ENCODE data around the gene EFNA2. TPM values are rescaled to one million over a fixed set of nuclear protein-coding genes. Genes with fewer than 3 reads are reported as not detected.
A peak's percentile ranks its signal among the peaks of the same experiment; 100 is the strongest.

Gene EFNA2
- polyA plus RNA-seq, 1 experiment = not detected

DNA sequence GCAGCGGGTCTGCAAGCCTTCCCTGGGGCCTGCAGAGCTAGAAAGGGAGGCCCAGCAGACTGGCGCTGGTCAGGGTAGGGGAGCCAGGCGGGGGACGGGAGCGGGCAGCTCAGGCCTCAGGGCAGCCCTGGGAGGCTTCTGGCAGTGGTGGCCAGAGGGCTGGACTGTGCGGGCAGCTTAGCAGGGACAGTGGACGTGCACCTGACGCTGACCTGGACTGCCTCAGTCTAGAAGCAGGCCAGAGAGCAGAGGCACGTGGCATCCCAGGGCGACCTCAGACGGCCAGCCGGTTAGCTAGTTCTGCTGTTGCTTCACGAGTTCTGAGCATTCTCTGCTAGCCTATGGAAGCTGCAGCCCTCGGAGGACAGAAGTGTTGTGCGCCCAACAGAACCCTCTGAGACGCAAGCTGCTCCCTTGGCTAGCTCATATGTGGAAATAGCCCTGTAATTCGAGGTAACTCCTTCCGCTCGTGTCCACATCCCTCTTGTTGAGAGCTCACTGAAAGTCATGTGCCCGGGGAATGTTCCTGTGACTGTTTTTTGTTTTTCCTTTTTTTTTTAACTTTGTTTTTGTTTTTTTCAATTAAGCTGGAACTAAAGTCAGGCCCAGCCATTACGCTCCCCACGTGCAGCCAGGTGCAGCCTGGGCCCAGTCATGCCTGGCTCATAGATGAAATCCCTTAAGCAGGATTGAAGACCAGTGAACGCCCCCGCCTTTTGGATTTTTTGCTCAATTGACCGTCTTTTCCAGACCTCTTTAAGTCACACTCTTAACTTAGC is 12.2 kb upstream of the EFNA2 start:
- POLR2A ChIA-PET = interaction anchor here (0.7 to 2.5 kb wide), 4 partner anchors 17 to 29 kb away, joined by 3 to 13 read pairs (median 4); no protein-coding TSS in a partner anchor
- Histone ChIP-seq H3K27me3 (ENCODE audit: control insufficient read depth, insufficient read depth, low read length) (no peaks in the 10 kb centered on the region), H3K27ac (ENCODE audit: low read depth, low read length) (peak overlapping the region; percentile 21), H3K4me3 (ENCODE audit: low read depth, low read length) (no peak overlapping the region), H3K9me3 (ENCODE audit: control insufficient read depth, insufficient read depth, low read length) (peaks cover 12% of the 10 kb centered on the region; the same call in 1 of the 2 replicates)
- CTCF ChIA-PET = interaction anchor here (1.0 to 2.6 kb wide), 2 partner anchors 29 to 160 kb away, joined by 3 to 12 read pairs; no protein-coding TSS in a partner anchor
- DNase-seq (ENCODE audit: low read depth, low spot score) = no peak
- TF ChIP-seq, protein P1, sequence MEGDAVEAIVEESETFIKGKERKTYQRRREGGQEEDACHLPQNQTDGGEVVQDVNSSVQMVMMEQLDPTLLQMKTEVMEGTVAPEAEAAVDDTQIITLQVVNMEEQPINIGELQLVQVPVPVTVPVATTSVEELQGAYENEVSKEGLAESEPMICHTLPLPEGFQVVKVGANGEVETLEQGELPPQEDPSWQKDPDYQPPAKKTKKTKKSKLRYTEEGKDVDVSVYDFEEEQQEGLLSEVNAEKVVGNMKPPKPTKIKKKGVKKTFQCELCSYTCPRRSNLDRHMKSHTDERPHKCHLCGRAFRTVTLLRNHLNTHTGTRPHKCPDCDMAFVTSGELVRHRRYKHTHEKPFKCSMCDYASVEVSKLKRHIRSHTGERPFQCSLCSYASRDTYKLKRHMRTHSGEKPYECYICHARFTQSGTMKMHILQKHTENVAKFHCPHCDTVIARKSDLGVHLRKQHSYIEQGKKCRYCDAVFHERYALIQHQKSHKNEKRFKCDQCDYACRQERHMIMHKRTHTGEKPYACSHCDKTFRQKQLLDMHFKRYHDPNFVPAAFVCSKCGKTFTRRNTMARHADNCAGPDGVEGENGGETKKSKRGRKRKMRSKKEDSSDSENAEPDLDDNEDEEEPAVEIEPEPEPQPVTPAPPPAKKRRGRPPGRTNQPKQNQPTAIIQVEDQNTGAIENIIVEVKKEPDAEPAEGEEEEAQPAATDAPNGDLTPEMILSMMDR (IDR thresholded peaks at IDR 0.05; ENCODE audit: low read depth, low read length) = no peak

GRCh38 chr19:1274081-1274851 is 11.4 kb upstream of the EFNA2 start:
- TF ChIP-seq, protein P1 (IDR thresholded peaks at IDR 0.05; ENCODE audit: low read depth, low read length) = no peak
- ChIA-PET POLR2A (interaction anchor here (0.9 to 2.5 kb wide), 4 partner anchors 13 to 30 kb away, joined by 3 to 13 read pairs (median 6); no protein-coding TSS in a partner anchor), CTCF (interaction anchor here (0.7 to 2.6 kb wide), 3 partner anchors 30 to 161 kb away, joined by 3 to 12 read pairs (median 4); no protein-coding TSS in a partner anchor)
- no peak for DNase-seq (ENCODE audit: low read depth, low spot score)
- H3K9me3 ChIP-seq (ENCODE audit: control insufficient read depth, insufficient read depth, low read length) = peaks cover 12% of the 10 kb centered on the region; the same call in 1 of the 2 replicates
- H3K4me3 ChIP-seq (ENCODE audit: low read depth, low read length) = peak overlapping the region; percentile 51
- peak overlapping the region; percentile 73 for H3K27ac ChIP-seq (ENCODE audit: low read depth, low read length)
- H3K27me3 ChIP-seq (ENCODE audit: control insufficient read depth, insufficient read depth, low read length) = no peaks in the 10 kb centered on the region

- CTCF ChIA-PET = interaction anchor here (0.7 kb wide), 1 partner anchor 30 kb away, joined by 4 read pairs; no protein-coding TSS in a partner anchor
- H3K27me3 ChIP-seq (ENCODE audit: control insufficient read depth, insufficient read depth, low read length) = no peaks in the 10 kb centered on the region
- peak overlapping the region; percentile 73 for H3K27ac ChIP-seq (ENCODE audit: low read depth, low read length)
- TF ChIP-seq, protein P1 (IDR thresholded peaks at IDR 0.05; ENCODE audit: low read depth, low read length) = no peak
- POLR2A ChIA-PET = interaction anchor here (0.5 to 2.5 kb wide), 9 partner anchors 8 to 134 kb away, joined by 3 to 13 read pairs (median 5); no protein-coding TSS in a partner anchor
- peak overlapping the region; percentile 51 for H3K4me3 ChIP-seq (ENCODE audit: low read depth, low read length)
- H3K9me3 ChIP-seq (ENCODE audit: control insufficient read depth, insufficient read depth, low read length) = peaks cover 12% of the 10 kb centered on the region; the same call in 1 of the 2 replicates
- DNase-seq (ENCODE audit: low read depth, low spot score) = no peak
Measured at GRCh38 chr19:1274852-1275259, 10.8 kb upstream of the EFNA2 start.

GRCh38 chr19:1275260-1275975 is 10.3 kb upstream of the EFNA2 start, which contains the start of gene FAM174C:
TSS of gene FAM174C (plus strand) at chr19:1275530. CDS start at chr19:1275550, 20 bp downstream.
- Histone ChIP-seq H3K27ac (ENCODE audit: low read depth, low read length) (peak within 1 kb of the TSS; percentile 91), H3K4me3 (ENCODE audit: low read depth, low read length) (peak within 1 kb of the TSS; percentile 75), H3K9me3 (ENCODE audit: control insufficient read depth, insufficient read depth, low read length) (peaks cover 12% of the 10 kb centered on the region; the same call in 1 of the 2 replicates), H3K27me3 (ENCODE audit: control insufficient read depth, insufficient read depth, low read length) (no peaks in the 10 kb centered on the region)
- TF ChIP-seq, protein P1 (IDR thresholded peaks at IDR 0.05; ENCODE audit: low read depth, low read length) = no peak
- peak; percentile 90 for DNase-seq (ENCODE audit: low read depth, low spot score)
- CTCF ChIA-PET = no interaction called here
- POLR2A ChIA-PET = interaction anchor here (0.5 to 1.3 kb wide), 8 partner anchors 9 to 133 kb away, joined by 3 to 13 read pairs (median 4); no protein-coding TSS in a partner anchor
